NCI-H2107 (cell line): ENCODE results near the gene TYSND1.
"Not testable (repeated sequence)": the region's sequence is repeated elsewhere in the genome, so short reads cannot be mapped to it uniquely, and the experiment has no call there.

Experiments
- DNase-seq: peaks from one replicate; lab custom pipeline; 2025; lab: John Stamatoyannopoulos, UW

Gene TYSND1, protein sequence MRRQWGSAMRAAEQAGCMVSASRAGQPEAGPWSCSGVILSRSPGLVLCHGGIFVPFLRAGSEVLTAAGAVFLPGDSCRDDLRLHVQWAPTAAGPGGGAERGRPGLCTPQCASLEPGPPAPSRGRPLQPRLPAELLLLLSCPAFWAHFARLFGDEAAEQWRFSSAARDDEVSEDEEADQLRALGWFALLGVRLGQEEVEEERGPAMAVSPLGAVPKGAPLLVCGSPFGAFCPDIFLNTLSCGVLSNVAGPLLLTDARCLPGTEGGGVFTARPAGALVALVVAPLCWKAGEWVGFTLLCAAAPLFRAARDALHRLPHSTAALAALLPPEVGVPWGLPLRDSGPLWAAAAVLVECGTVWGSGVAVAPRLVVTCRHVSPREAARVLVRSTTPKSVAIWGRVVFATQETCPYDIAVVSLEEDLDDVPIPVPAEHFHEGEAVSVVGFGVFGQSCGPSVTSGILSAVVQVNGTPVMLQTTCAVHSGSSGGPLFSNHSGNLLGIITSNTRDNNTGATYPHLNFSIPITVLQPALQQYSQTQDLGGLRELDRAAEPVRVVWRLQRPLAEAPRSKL

GRCh38 chr10:70146489-70147258 is at the start of gene TYSND1:
TYSND1 (minus strand) TSS chr10:70146700; CDS start chr10:70146586, 114 bp downstream.
- peak; percentile 85 for DNase-seq

DNA sequence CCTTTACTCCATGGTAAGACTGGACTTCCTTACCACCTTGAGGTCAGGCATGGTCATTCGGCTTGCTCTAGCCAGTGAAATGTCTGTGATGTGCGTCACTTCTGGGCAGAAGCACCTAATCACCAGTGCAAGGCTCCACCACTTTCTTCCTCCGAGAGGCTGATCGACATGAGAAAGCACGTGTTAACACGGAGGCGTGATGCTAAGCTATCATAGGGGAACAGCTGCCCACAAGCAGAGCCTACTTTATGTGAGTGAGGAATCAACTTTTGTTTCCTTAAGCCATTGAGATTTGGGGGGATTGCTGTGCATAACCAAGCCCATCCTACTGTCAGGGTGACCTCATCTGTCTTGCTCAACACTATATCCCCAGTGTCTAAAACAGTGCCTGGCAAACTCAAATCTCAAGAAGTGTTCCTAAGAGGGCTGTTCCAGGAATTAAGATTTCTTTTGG is 46.9 kb upstream of the TYSND1 start:
- no peak for DNase-seq

DNA sequence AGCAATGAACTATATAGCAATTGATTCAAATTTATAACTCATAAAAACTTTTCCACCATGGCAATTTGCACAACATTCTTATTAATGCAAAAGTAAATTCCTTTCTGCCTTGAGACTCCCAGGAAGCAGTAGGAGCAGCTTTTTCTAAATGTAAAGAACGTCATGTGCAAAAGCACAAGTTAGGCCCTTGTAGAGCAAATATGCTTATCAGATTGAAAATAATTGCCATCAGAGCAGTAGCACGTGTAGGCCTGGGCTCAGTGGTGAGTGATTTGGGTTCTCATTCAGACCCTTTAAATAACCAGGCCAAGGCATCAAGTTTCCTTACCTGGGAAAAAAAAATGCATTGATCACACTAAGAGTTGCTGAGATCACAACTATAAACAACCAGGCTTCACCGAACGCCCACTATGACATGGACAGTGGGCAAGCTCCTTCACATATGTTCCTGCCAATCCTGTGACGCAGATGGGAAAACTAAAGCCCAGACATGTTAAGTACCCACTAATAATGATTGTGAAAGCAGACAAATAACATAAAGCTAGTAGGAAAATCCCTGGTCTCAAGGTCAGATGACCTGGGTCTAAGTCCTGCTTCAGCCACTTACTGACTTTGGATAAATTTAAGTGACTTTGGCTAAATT is 45.9 kb upstream of the TYSND1 start:
- no peak for DNase-seq

DNA sequence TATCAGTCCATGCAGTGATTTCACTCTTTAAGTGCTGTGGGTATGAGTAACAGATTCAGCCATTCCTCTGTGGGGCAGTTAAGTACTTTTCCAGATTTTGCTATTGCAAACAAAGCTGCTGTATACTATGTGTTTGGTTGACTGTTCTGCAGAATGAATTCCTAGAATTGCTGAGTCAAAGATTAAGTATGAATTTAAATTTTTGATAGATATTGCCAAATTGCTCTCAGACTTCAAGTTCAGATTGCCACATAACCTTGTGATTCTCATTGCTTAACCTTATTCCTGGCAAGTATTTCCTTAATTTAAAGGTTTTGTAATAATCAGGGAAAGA is 45.4 kb upstream of the TYSND1 start:
- DNase-seq = no peak

DNA sequence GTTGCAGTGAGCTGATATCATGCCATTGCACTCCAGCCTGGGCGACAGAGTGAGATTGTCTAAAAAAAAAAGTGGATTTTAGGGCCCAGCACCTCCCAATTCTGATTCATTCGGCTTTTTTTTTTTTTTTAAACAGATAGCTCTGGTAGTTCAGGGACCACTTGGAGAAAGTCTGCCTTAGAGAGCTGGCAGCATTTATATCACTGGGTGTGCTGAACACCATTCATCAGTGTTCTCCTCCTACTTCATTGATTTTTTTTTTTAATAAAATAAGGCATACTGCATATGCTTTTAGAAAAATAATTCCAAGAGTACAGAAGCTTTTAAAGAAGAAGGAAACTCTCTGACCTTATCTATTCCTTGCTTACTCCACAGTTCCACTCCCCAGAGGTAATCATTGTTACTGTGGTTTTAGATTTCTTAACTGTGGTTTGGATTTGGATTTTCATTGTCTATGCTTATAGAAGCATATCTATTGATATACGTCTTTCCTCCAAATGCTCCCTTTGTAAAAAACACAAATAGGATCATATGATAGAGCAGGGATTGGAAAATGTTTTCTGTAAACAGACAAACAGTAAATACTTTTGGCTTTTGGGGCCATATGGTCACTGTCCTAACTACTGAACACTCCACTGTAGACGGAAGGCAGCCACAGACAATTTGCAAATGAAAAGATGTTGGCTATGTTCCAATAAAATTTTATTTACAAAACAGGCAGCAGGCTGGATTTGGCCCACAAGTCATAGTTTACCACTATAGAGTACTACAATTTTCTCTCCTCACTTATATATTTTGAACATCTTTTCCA is 44.9 kb upstream of the TYSND1 start:
- DNase-seq = no peak

- DNase-seq = no peak
These were observed 44.1 kb upstream of the TYSND1 start for GRCh38 chr10:70190581-70190980.

- no peak for DNase-seq
These were observed 43.6 kb upstream of the TYSND1 start for GRCh38 chr10:70190102-70190501.

GRCh38 chr10:70188768-70189167 is 42.3 kb upstream of the TYSND1 start:
- no peak for DNase-seq

DNA sequence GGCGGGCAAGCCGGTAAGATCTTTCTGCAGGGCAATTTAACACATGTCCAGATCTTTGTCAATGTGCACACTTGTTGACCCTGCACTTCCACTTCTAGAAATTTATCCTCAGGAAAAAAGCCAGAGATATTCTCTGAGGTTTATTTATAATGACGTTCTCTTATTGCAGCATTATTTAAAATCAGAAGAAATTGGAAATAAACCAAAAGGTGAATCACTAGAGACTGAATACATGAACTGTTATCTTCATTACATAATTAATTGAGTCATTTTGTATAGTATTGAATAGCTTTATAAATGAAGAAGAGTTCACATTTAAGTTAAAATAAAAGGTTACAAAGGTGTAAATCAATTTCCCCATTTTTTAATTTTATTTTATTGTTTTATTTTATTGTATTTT is 40.1 kb upstream of the TYSND1 start:
- DNase-seq = no peak

GRCh38 chr10:70186090-70186489 is 39.6 kb upstream of the TYSND1 start:
- DNase-seq = no peak

- DNase-seq = no peak
These were observed 36.8 kb upstream of the TYSND1 start for GRCh38 chr10:70183304-70183703.

DNA sequence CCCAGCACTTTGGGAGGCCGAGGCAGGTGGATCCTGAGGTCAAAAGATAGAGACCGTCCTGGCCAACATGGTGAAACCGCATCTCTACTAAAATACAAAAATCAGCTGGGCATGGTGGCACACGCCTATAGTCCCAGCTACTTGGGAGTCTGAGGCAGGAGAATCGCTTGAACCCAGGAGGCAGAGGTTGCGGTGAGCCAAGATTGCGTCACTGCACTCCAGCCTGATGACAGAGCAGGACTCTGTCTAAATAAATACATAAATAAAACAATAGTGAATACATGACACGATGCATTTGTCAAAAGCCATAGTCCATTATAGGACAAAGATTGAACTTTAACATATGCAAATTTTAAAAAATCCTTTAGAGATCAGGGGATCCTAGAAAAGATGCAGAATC is 32.7 kb upstream of the TYSND1 start:
- DNase-seq = not testable (repeated sequence)

GRCh38 chr10:70178139-70178725 is 31.7 kb upstream of the TYSND1 start:
- DNase-seq = no peak

GRCh38 chr10:70176441-70176840 is 29.9 kb upstream of the TYSND1 start:
- DNase-seq = no peak

GRCh38 chr10:70175516-70175915 is 29.0 kb upstream of the TYSND1 start:
- no peak for DNase-seq

GRCh38 chr10:70174058-70174741 is 27.7 kb upstream of the TYSND1 start:
- DNase-seq = no peak

DNA sequence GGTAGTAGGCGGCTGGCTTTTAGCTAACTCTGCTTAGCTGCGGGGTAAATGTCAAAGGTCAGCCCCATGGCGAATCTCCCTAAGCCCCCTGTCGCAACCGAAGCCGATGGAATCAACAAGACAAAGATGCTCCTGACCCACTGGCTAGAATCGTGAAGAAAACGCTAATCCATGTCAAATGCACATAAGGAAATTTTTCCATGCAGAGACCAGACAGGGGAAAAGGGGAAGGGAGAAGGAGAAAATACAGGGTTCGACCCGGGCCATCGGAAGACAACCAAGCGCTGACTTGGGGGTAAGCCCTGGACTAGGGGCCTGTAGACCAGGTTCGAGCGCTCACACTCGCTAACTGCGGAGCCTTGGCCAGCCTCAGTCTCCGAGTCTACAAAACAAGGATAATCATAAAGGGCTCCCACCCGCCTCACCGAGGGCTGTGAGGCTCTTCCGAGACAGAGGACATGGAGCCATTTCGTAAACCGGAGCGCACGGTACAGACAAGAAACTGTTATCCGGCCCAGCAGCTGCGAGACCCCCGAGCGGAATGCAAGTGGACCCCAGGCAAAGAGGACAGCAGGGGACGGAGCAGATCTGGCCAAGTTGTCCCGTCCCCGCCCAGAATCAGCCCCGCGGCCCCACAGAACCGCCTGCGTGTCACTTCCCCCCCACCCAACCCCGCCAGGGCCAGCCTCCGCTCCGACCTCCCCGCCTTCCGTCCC is 23.3 kb upstream of the TYSND1 start:
- DNase-seq = no peak

DNA sequence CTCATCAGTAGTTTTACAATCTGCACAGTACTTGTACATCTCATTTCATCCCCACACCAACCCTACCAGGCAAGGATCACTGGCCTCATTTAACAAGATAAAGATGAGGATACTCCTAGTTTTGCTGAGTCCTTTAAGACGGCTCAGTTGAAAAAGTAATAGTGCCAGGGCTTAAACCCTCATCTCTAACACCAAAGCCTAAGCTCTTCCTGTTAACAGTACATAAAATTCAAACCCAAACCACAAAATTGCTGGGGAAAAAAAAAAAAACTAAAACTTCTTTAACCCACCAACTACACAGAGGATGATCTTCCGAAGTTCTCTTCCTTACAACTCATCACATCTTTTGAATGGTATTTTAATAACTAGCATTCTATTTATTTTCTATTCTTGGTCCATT is 22.5 kb upstream of the TYSND1 start:
- no peak for DNase-seq

GRCh38 chr10:70167246-70167645 is 20.7 kb upstream of the TYSND1 start:
- DNase-seq = no peak

DNA sequence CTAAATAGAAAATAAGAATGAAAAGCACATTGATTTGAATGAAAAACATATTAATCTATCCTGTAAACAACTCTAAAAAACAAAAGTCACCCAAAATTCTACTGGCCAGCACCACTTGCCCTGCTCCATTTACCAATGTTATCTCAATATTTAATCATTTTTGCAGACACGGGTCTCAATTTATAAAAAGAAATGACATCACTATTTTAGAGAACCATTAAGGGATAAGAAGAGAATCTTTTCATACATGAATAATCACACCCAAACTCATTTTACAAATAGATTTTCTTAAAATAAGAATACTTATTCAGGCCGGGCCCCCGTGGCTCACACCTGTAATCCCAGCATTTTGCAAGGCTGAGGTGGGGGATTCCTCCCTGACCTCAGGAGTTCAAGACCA is 19.9 kb upstream of the TYSND1 start:
- DNase-seq = no peak
